Right atrium auricular region (tissue), 2 donors: ENCODE measurements around the gene IFNK. TPM values are rescaled to one million over a fixed set of nuclear protein-coding genes. Genes with fewer than 3 reads are reported as not detected.
A peak's percentile ranks its signal among the peaks of the same experiment; 100 is the strongest.

ENCODE experiments used
- DNase-seq: peaks from one replicate; pipeline ENCODE4 v3.0.0-alpha.2; 2019; ENCODE audit warnings: low spot score
- H3K27ac ChIP-seq, 2 donors: fragments of 200-600 bp; sonication (generic); 1 replicate in 1 of 2; 2 replicates in 1 of 2; pipeline ENCODE4 v1.5.1; 2016 to 2019
- H3K27me3 ChIP-seq, 2 donors: fragments of 200-600 bp; sonication (generic); one replicate each; pipeline versions ENCODE4 v1.5.1 to v1.6.0; 2017 to 2019
- H3K36me3 ChIP-seq: fragments of 200-600 bp; sonication (generic); one replicate; pipeline ENCODE4 v1.5.1; 2016
- H3K4me1 ChIP-seq, 2 donors: fragments of 200-600 bp; sonication (generic); one replicate each; pipeline versions ENCODE4 v1.5.1 to v1.6.0; 2017 to 2019
- H3K4me3 ChIP-seq, 2 donors: fragments of 200-600 bp; sonication (generic); 1 replicate in 1 of 2; 2 replicates in 1 of 2; pipeline ENCODE4 v1.5.1; 2017 to 2019; ENCODE audit warnings: mild to moderate bottlenecking in 1 of 2, moderate library complexity in 1 of 2
- H3K9me3 ChIP-seq, 2 donors: fragments of 200-600 bp; sonication (generic); one replicate each; pipeline ENCODE4 v1.5.1; 2019
- CTCF ChIP-seq, 2 donors: fragments of 200-600 bp; sonication (generic); IDR thresholded peaks; one replicate each; pipeline ENCODE4 v1.5.1; 2019; ENCODE audit warnings: antibody characterized with exemption in 2 of 2
- total RNA-seq, 2 donors: library from RNA; depleted of rRNA; stranded (reverse); fragments of >200 nt; gene quantifications; one replicate each; pipeline ENCODE4 v1.1.0, GENCODE V29; 2016

The IFNK gene
- total RNA-seq, 2 donors from 2014 or later = not detected

DNA sequence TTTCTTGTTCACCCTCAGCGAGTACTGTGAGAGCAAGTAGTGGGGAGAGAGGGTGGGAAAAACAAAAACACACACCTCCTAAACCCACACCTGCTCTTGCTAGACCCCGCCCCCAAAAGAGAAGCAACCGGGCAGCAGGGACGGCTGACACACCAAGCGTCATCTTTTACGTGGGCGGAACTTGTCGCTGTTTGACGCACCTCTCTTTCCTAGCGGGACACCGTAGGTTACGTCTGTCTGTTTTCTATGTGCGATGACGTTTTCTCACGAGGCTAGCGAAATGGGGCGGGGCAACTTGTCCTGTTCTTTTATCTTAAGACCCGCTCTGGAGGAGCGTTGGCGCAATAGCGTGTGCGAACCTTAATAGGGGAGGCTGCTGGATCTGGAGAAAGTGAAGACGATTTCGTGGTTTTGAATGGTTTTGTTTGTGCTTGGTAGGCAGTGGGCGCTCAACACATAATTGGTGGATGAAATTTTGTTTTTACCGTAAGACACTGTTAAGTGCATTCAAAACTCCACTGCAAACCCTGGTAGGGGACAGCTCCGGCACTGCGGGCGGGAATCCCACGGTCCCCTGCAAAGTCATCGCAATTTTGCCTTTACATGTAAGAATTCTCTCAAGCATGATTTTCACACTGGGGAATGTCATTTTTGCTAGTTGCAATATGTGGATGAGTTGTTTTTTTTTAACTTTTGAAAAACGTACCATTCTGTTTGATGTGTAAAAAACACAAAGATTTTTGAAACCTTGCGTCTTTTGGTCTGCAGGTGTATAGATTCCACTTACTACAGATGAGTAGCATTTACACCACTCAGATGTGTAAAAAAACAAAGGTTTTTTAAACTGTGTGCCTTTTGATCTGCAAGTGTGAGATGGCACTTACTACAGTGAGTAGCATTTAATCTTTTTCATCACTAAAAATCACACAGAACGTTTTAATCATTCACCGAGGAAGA, 49.8 kb downstream of the IFNK start:
- Histone ChIP-seq H3K27me3 (no peaks in the 10 kb centered on the region), H3K4me3 (peak overlapping the region; percentile 82 to 87), H3K9me3 (no peaks in the 10 kb centered on the region), H3K36me3 (no peaks in the 10 kb centered on the region), H3K27ac (peak overlapping the region; percentile 98 to 99), H3K4me1 (peaks cover 0 to 33% of the 10 kb centered on the region in 2 donors)
- TF ChIP-seq CTCF (IDR thresholded peaks at IDR 0.05) = no peak
- peak; percentile 100 for DNase-seq

Other genes with a start within 250 kb of the IFNK start
- gene EQTN, start 227.1 kb upstream of the IFNK start, total RNA-seq = not detected
- 1 to 10 TPM in 1 of 2 donors, under 1 TPM in 1; 0.85 to 2.9 TPM for gene MOB3B, start 5.5 kb downstream of the IFNK start, total RNA-seq
- gene C9orf72, start 49.2 kb downstream of the IFNK start, total RNA-seq = 10 to 100 TPM in 1 of 2 donors, 1 to 10 TPM in 1; 8.4 to 10.3 TPM